GM12878 (cell line): ENCODE results near the gene EPHA2. TPM values are rescaled to one million over a fixed set of nuclear protein-coding genes. Genes with fewer than 3 reads are reported as not detected.

Experiments used
- ATAC-seq: fragments of 200-7000 bp; cut with Tn5 transposase; 3 replicates; pipeline ENCODE4 v1.9.1; 2020; ENCODE audit warnings: mild to moderate bottlenecking, moderate library complexity
- BruUV-seq: library from RNA; stranded (reverse); fragments of 400-500 nt; replicated peaks from 2 replicates; lab custom pipeline; 2021; lab: Mats Ljungman, UMichigan
- CTCF ChIA-PET: fragments of 300-600 bp; sonication (Branson Sonifier 250); formaldehyde crosslinking; extraction: SDS; loops from one replicate; lab custom pipeline; 2021; ENCODE audit warnings: inconsistent platforms; lab: Yijun Ruan, JAX
- POLR2A ChIA-PET: fragments of 350-600 bp; formaldehyde crosslinking; extraction: SDS; loops from one replicate; lab custom pipeline; 2021; ENCODE audit warnings: inconsistent platforms; lab: Charles Lee
- RAD21 ChIA-PET: fragments of 300-600 bp; sonication (Branson Sonifier 250); formaldehyde crosslinking; loops from one replicate; lab custom pipeline; 2023; ENCODE audit warnings: antibody characterized with exemption; ENCODE audit not compliant: unreplicated experiment; lab: Charles Lee
- SMC1A ChIA-PET: fragments of 300-600 bp; sonication (Branson Sonifier 250); formaldehyde crosslinking; loops from one replicate; lab custom pipeline; 2023; ENCODE audit not compliant: unreplicated experiment, uncharacterized antibody; lab: Charles Lee
- DNase-seq: peaks from one replicate; pipeline ENCODE4 v3.0.0-alpha.2; 2011; ENCODE audit warnings: low read depth, low spot score
- FAIRE-seq: peaks from 3 replicates; lab custom pipeline; 2011; peaks lifted over from hg19 to GRCh38; lab: Jason Lieb, UNC
- H2AFZ ChIP-seq: 2 replicates; pipeline ENCODE4 v1.6.0; 2011; ENCODE audit warnings: low read depth, low read length, control low read depth; ENCODE audit not compliant: control insufficient read depth
- H3K27ac ChIP-seq: 2 replicates; pipeline ENCODE4 v1.5.1; 2011; ENCODE audit warnings: control low read depth; ENCODE audit not compliant: control insufficient read depth, insufficient read depth
- H3K27me3 ChIP-seq, 2 experiments: replicated peaks in 1 of 2; 2 replicates each; pipeline versions ENCODE4 v1.6.0 to v1.6.1; 2011; ENCODE audit warnings: low read length in 1 of 2; ENCODE audit not compliant: control insufficient read depth in 2 of 2, insufficient read depth in 2 of 2
- H3K36me3 ChIP-seq, 2 experiments: 2 replicates each; pipeline ENCODE4 v1.5.1; 2011; ENCODE audit warnings: low read length in 1 of 2; ENCODE audit not compliant: control insufficient read depth in 2 of 2, insufficient read depth in 2 of 2
- H3K4me1 ChIP-seq: 2 replicates; pipeline ENCODE4 v1.6.1; 2011; ENCODE audit warnings: mild to moderate bottlenecking, low read length, moderate library complexity, mixed read lengths; ENCODE audit not compliant: control insufficient read depth, insufficient read depth
- H3K4me2 ChIP-seq: 2 replicates; pipeline ENCODE4 v1.6.0; 2011; ENCODE audit warnings: control low read depth; ENCODE audit not compliant: control insufficient read depth, insufficient read depth
- H3K4me3 ChIP-seq: fragments of 200-600 bp; sonication (generic); 2 replicates; pipeline ENCODE4 v1.5.1; 2016
- H3K79me2 ChIP-seq: 2 replicates; pipeline ENCODE4 v1.6.0; 2011; ENCODE audit warnings: low read length; ENCODE audit not compliant: control insufficient read depth, insufficient read depth
- H3K9ac ChIP-seq: 2 replicates; pipeline ENCODE4 v1.8.0; 2011; ENCODE audit warnings: low read length, control low read depth, mixed read lengths; ENCODE audit not compliant: control insufficient read depth, insufficient read depth
- H3K9me3 ChIP-seq: replicated peaks from 3 replicates; pipeline ENCODE4 v1.5.1; 2011; ENCODE audit warnings: mild to moderate bottlenecking, low read length; ENCODE audit not compliant: control insufficient read depth, insufficient read depth
- H4K20me1 ChIP-seq: 2 replicates; pipeline ENCODE4 v1.6.0; 2011; ENCODE audit not compliant: control insufficient read depth, insufficient read depth
- CBX3 ChIP-seq: fragments of 200-600 bp; sonication (generic); IDR thresholded peaks from 2 replicates; pipeline ENCODE4 v1.6.1; 2016; ENCODE audit warnings: low read depth, borderline replicate concordance
- MXI1 ChIP-seq: fragments of 150-350 bp; IDR thresholded peaks from 2 replicates; pipeline ENCODE4 v1.6.1; 2011; ENCODE audit warnings: low read depth, mild to moderate bottlenecking, inconsistent platforms, low read length, improper control_type of control experiment
- NFYB ChIP-seq: IDR thresholded peaks from 2 replicates; pipeline ENCODE4 v1.6.1; 2011; ENCODE audit warnings: low read depth, mild to moderate bottlenecking, low read length, improper control_type of control experiment, moderate library complexity; ENCODE audit not compliant: insufficient read depth
- POLR2AphosphoS5 ChIP-seq: IDR thresholded peaks from 2 replicates; pipeline ENCODE4 v1.6.1; 2011; ENCODE audit warnings: mild to moderate bottlenecking, low read length, inconsistent platforms
- RELA ChIP-seq: fragments of 450-650 bp; IDR thresholded peaks from 2 replicates; pipeline ENCODE4 v1.8.0; 2014; ENCODE audit warnings: borderline replicate concordance; ENCODE audit not compliant: partially characterized antibody
- ZNF592 ChIP-seq: fragments of 450-650 bp; IDR thresholded peaks from 2 replicates; pipeline ENCODE4 v1.6.1; 2017; ENCODE audit warnings: mild to moderate bottlenecking, moderate library complexity
- WGBS: methylation state at CpG from one replicate; pipeline ENCODE4 v1.1.6; 2016; ENCODE audit warnings: low lambda C conversion rate; ENCODE audit not compliant: insufficient replicate concordance, insufficient coverage; ENCODE audit errors: missing lambda C conversion rate; 5-methylcytosine and 5-hydroxymethylcytosine counted together
- in situ Hi-C: fragments of 300-500 bp; cut with MboI; formaldehyde crosslinking; loops from 9 replicates; pipeline ENCODE4 v1.14.3; 2018; ENCODE audit warnings: mixed read lengths
- intact Hi-C: fragments of 100-400 bp; cut with micrococcal nuclease; formaldehyde crosslinking; loops from one replicate; pipeline ENCODE4 v1.14.2; 2022; ENCODE audit not compliant: unreplicated experiment
- polyA plus RNA-seq, 11 experiments: library from polyadenylated mRNA; depleted of rRNA in 4 of 11; unstranded in 6 of 11; stranded (reverse) in 5 of 11; fragments of >200 nt; fragmentation: Nextera tagmentation in 4 of 11; fragmentation: Illumina TruSeq in 1 of 11; extraction: Ambion mirVana in 4 of 11; extraction: Trizol in 1 of 11; gene quantifications; 1 replicate in 1 of 11; 2 replicates in 10 of 11; pipeline versions ENCODE4 v1.2.1 to v1.2.3, GENCODE V29; 2011 to 2016; ENCODE audit warnings: inconsistent platforms in 2 of 11, missing spikeins in 2 of 11, low read depth in 1 of 11
- total RNA-seq, 4 experiments: library from RNA; depleted of rRNA in 3 of 4; stranded (reverse); fragments of >200 nt in 3 of 4; fragmentation: Illumina TruSeq in 1 of 4; extraction: Trizol in 1 of 4; gene quantifications; 2 replicates each; pipeline versions ENCODE4 v1.2.1 to v1.2.3, GENCODE V29; 2013 to 2021
- TF ChIP-seq, protein P1 (sequence below): fragments of 450-650 bp; IDR thresholded peaks from 2 replicates; pipeline ENCODE4 v1.6.1; 2017; ENCODE audit warnings: low read depth, mild to moderate bottlenecking, moderate library complexity

The EPHA2 gene
- total and polyA plus RNA-seq, 10 of the 15 experiments (the other 5 are each of a cell fraction or from before 2014, with no cell fraction given), result 0.04 to 0.51 (median 0.23) TPM; not detected in 2

DNA sequence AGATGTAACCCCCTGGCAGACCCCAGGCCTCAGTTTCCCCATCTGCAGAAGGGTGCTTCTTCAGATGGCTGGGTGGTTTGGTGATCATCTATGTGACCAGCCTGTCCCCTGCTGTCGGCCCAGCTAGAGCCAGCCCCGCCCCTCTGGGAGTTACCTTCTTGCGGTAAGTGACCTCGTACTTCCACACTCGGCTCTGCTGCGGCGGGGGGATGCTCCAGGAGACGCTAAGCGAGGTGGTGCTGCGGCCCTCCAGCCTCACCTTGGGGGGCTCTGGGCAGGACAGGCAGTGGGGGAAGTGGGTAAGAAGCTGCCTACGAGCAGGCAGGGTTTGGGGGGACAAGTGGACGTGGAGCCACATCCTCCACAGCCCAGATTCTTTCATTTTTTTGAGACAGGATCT, 20.4 kb downstream of the EPHA2 start:
- no peak for FAIRE-seq
- intact Hi-C loops, result no loop called here
- ChIA-PET POLR2A (no interaction called here), RAD21 (no interaction called here), CTCF (interaction anchor here (1.0 kb wide), 1 partner anchor 53 kb away, joined by 3 read pairs; no protein-coding TSS in a partner anchor), SMC1A (no interaction called here)
- DNase-seq, result no peak
- no peaks in the 10 kb centered on the region for H4K20me1 ChIP-seq
- no peaks in the 10 kb centered on the region for H3K79me2 ChIP-seq
- ATAC-seq, result no peak
- no peak overlapping the region for H3K9ac ChIP-seq
- TF ChIP-seq, protein P1, sequence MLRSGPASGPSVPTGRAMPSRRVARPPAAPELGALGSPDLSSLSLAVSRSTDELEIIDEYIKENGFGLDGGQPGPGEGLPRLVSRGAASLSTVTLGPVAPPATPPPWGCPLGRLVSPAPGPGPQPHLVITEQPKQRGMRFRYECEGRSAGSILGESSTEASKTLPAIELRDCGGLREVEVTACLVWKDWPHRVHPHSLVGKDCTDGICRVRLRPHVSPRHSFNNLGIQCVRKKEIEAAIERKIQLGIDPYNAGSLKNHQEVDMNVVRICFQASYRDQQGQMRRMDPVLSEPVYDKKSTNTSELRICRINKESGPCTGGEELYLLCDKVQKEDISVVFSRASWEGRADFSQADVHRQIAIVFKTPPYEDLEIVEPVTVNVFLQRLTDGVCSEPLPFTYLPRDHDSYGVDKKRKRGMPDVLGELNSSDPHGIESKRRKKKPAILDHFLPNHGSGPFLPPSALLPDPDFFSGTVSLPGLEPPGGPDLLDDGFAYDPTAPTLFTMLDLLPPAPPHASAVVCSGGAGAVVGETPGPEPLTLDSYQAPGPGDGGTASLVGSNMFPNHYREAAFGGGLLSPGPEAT, result no peak
- no peak for TF ChIP-seq ZNF592
- TF ChIP-seq MXI1, result no peak
- no peak for TF ChIP-seq NFYB
- TF ChIP-seq CBX3, result no peak
- TF ChIP-seq POLR2AphosphoS5, result no peak
- TF ChIP-seq RELA, result no peak
- no TSS peak for BruUV-seq
- no peak overlapping the region for H3K4me3 ChIP-seq
- no peaks in the 10 kb centered on the region; the same call in 1 of the 2 replicates for H3K4me1 ChIP-seq
- no peak overlapping the region for H3K27ac ChIP-seq
- no peaks in the 10 kb centered on the region for H3K9me3 ChIP-seq
- no peaks in the 10 kb centered on the region for H3K27me3 ChIP-seq
- no peaks in the 10 kb centered on the region for H3K36me3 ChIP-seq
- in situ Hi-C loops, result no loop called here
- no peak overlapping the region for H2AFZ ChIP-seq
- 50% methylated on average over 12 of the region's 12 CpGs for WGBS
- no peak overlapping the region for H3K4me2 ChIP-seq
